ENCODE results near the gene KCNJ5. TPM values are rescaled to one million over a fixed set of nuclear protein-coding genes. Genes with fewer than 3 reads are reported as not detected.

KCNJ5 gene
- total RNA-seq, 1 experiment from 2014 or later = 0.11 TPM

GRCh38 chr11:128894685-128895084 lies 3.5 kb downstream of the KCNJ5 start:
- peaks cover 8% of the 10 kb centered on the region for H3K23me2 ChIP-seq (ENCODE audit: insufficient read length, low read depth, low read length, poor library complexity, severe bottlenecking)
- H2BK20ac ChIP-seq (ENCODE audit: low read depth, low read length, poor library complexity, severe bottlenecking) = no peak overlapping the region
- no peak overlapping the region for H3K4ac ChIP-seq (ENCODE audit: low read depth, low read length)
- H3K27ac Mint-ChIP-seq = no peak overlapping the region
- H3K27ac ChIP-seq (ENCODE audit: insufficient read length, low read depth, low read length) = no peak overlapping the region
- H2BK120ac ChIP-seq (ENCODE audit: low read depth, low read length, poor library complexity, severe bottlenecking) = no peak overlapping the region
- H3K79me2 ChIP-seq (ENCODE audit: insufficient read depth, low read length) = no peaks in the 10 kb centered on the region
- no peak overlapping the region for H3T11ph ChIP-seq (ENCODE audit: low read length)
- H3K4me2 ChIP-seq (ENCODE audit: insufficient read depth, insufficient read length, low read length) = no peak overlapping the region
- H2BK12ac ChIP-seq (ENCODE audit: insufficient read length, low read depth, low read length) = no peak overlapping the region
- H3K4me1 ChIP-seq (ENCODE audit: insufficient read depth, low read length) = no peaks in the 10 kb centered on the region
- H3K27me3 ChIP-seq (ENCODE audit: insufficient read depth, low read length) = peaks cover 40% of the 10 kb centered on the region
- no peaks in the 10 kb centered on the region; a peak in 1 of 5 replicates for H3K9me3 Mint-ChIP-seq
- no peak overlapping the region for H2BK15ac ChIP-seq (ENCODE audit: low read depth, low read length)
- no peak overlapping the region for H2BK5ac ChIP-seq (ENCODE audit: insufficient read length, low read length)
- H4K8ac ChIP-seq (replicated peaks; ENCODE audit: insufficient read length, low read depth, low read length) = no peak overlapping the region
- no peak overlapping the region for H3K23ac ChIP-seq (ENCODE audit: insufficient read length, low read depth, low read length)
- no peak overlapping the region for H4K5ac ChIP-seq (ENCODE audit: insufficient read length, low read depth, low read length)
- no peak overlapping the region for H3K56ac ChIP-seq (ENCODE audit: insufficient read length, low read depth, low read length)
- no peak for TF ChIP-seq CTCF (conservative IDR thresholded peaks at IDR 0.05)
- H4K91ac ChIP-seq (ENCODE audit: insufficient read length, low read depth, low read length) = no peak overlapping the region
- no peaks in the 10 kb centered on the region for H3K9me3 ChIP-seq (ENCODE audit: control insufficient read depth, low read depth, low read length)
- H3K4me1 Mint-ChIP-seq = peaks cover 11 to 16% of the 10 kb centered on the region in 2 experiments
- H3K18ac ChIP-seq (ENCODE audit: insufficient read length, low read depth, low read length) = no peak overlapping the region
- H3K36me3 Mint-ChIP-seq (ENCODE audit: insufficient read depth in 1 of 3, low read depth in 3 of 3) = no peaks in the 10 kb centered on the region
- WGBS (ENCODE audit: extremely low coverage, insufficient read length, low lambda C conversion rate) = no CpG with 5 or more reads among the region's 6 CpGs
- no peak overlapping the region for H2AFZ ChIP-seq (ENCODE audit: low read length)
- H3K9ac ChIP-seq (ENCODE audit: extremely low read depth, insufficient read length, low read length) = no peak overlapping the region
- DNase-seq = no peak
- no peaks in the 10 kb centered on the region for H3K79me1 ChIP-seq (ENCODE audit: insufficient read depth, low read depth, low read length, poor library complexity, severe bottlenecking)
- peaks cover 93% of the 10 kb centered on the region for H3K27me3 Mint-ChIP-seq (ENCODE audit: low read depth)
- H3K4me3 Mint-ChIP-seq = no peak overlapping the region
- no peak overlapping the region for H2AK5ac ChIP-seq (ENCODE audit: insufficient read length, low read length)
- no peak overlapping the region for H3K14ac ChIP-seq (ENCODE audit: insufficient read depth, low read length)
- H4K20me1 ChIP-seq (ENCODE audit: control insufficient read depth, insufficient read depth, insufficient read length) = no peaks in the 10 kb centered on the region

All from H9 (cell line).